ENCODE data around the gene RSKR.

- TF ChIP-seq EZH2 (optimal IDR thresholded peaks at IDR 0.05; ENCODE audit: low read depth, low read length) (no peak), CTCF (IDR thresholded peaks at IDR 0.05; ENCODE audit: low read length) (no peak)
Observed at GRCh38 chr17:28662527-28662829, 48.5 kb upstream of the RSKR start.
